H9 (cell line): ENCODE results near the gene STK32C. TPM values are rescaled to one million over a fixed set of nuclear protein-coding genes. Genes with fewer than 3 reads are reported as not detected.

ENCODE experiments used
- DNase-seq: peaks from one replicate; pipeline ENCODE4 v3.0.0-alpha.2; 2017
- H2AFZ ChIP-seq: one replicate; pipeline ENCODE4 v1.6.1; 2013; ENCODE audit warnings: mild to moderate bottlenecking, low read length, control low read depth, moderate library complexity
- H2AK5ac ChIP-seq: 2 replicates; pipeline ENCODE4 v1.6.1; 2013; ENCODE audit warnings: low read length, control low read depth, mixed read lengths; ENCODE audit not compliant: insufficient read length
- H2BK120ac ChIP-seq: one replicate; pipeline ENCODE4 v1.6.1; 2013; ENCODE audit warnings: low read depth, mild to moderate bottlenecking, low read length, control low read depth, inconsistent platforms; ENCODE audit not compliant: poor library complexity, severe bottlenecking
- H2BK12ac ChIP-seq: 2 replicates; pipeline ENCODE4 v1.6.1; 2013; ENCODE audit warnings: low read length, control low read depth, mixed read lengths, low read depth; ENCODE audit not compliant: insufficient read length
- H2BK15ac ChIP-seq: 2 replicates; pipeline ENCODE4 v1.6.1; 2013; ENCODE audit warnings: low read depth, low read length, control low read depth
- H2BK20ac ChIP-seq: one replicate; pipeline ENCODE4 v1.6.1; 2013; ENCODE audit warnings: low read depth, mild to moderate bottlenecking, low read length, control low read depth, inconsistent platforms; ENCODE audit not compliant: poor library complexity, severe bottlenecking
- H2BK5ac ChIP-seq: 2 replicates; pipeline ENCODE4 v1.6.1; 2013; ENCODE audit warnings: low read length, control low read depth, mixed read lengths; ENCODE audit not compliant: insufficient read length
- H3K14ac ChIP-seq: 2 replicates; pipeline ENCODE4 v1.6.1; 2013; ENCODE audit warnings: low read length, control low read depth; ENCODE audit not compliant: insufficient read depth
- H3K18ac ChIP-seq: 2 replicates; pipeline ENCODE4 v1.6.1; 2013; ENCODE audit warnings: low read depth, mild to moderate bottlenecking, mixed read lengths, low read length, control low read depth; ENCODE audit not compliant: insufficient read length
- H3K23ac ChIP-seq: 2 replicates; pipeline ENCODE4 v1.6.1; 2013; ENCODE audit warnings: low read length, control low read depth, mixed read lengths, low read depth; ENCODE audit not compliant: insufficient read length
- H3K23me2 ChIP-seq: 2 replicates; pipeline ENCODE4 v1.6.1; 2013; ENCODE audit warnings: low read depth, mild to moderate bottlenecking, mixed read lengths, low read length, control low read depth; ENCODE audit not compliant: insufficient read length, poor library complexity, severe bottlenecking
- H3K27ac ChIP-seq: 2 replicates; pipeline ENCODE4 v1.5.1; 2013; ENCODE audit warnings: low read length, control low read depth, mixed read lengths, low read depth; ENCODE audit not compliant: insufficient read length
- H3K27me3 ChIP-seq: 2 replicates; pipeline ENCODE4 v1.6.1; 2013; ENCODE audit warnings: low read length, control low read depth, inconsistent platforms; ENCODE audit not compliant: insufficient read depth
- H3K4ac ChIP-seq: 2 replicates; pipeline ENCODE4 v1.6.1; 2013; ENCODE audit warnings: low read depth, mild to moderate bottlenecking, control low read depth, inconsistent platforms, low read length, moderate library complexity
- H3K4me1 ChIP-seq: 2 replicates; pipeline ENCODE4 v1.6.1; 2013; ENCODE audit warnings: low read length, control low read depth, inconsistent platforms; ENCODE audit not compliant: insufficient read depth
- H3K4me2 ChIP-seq: 2 replicates; pipeline ENCODE4 v1.6.1; 2013; ENCODE audit warnings: low read length, control low read depth, mixed read lengths; ENCODE audit not compliant: insufficient read length, insufficient read depth
- H3K56ac ChIP-seq: 2 replicates; pipeline ENCODE4 v1.6.1; 2013; ENCODE audit warnings: low read depth, mild to moderate bottlenecking, mixed read lengths, low read length, control low read depth; ENCODE audit not compliant: insufficient read length
- H3K79me1 ChIP-seq: 2 replicates; pipeline ENCODE4 v1.6.1; 2013; ENCODE audit warnings: low read depth, mild to moderate bottlenecking, moderate library complexity, low read length, control low read depth, inconsistent platforms; ENCODE audit not compliant: insufficient read depth, poor library complexity, severe bottlenecking
- H3K79me2 ChIP-seq: 2 replicates; pipeline ENCODE4 v1.6.1; 2013; ENCODE audit warnings: low read length, control low read depth, inconsistent platforms; ENCODE audit not compliant: insufficient read depth
- H3K9ac ChIP-seq: 2 replicates; pipeline ENCODE4 v1.6.1; 2013; ENCODE audit warnings: low read length, control low read depth, mixed read lengths; ENCODE audit not compliant: insufficient read length; ENCODE audit errors: extremely low read depth
- H3K9me3 ChIP-seq: one replicate; pipeline ENCODE4 v1.6.1; 2013; ENCODE audit warnings: low read depth, low read length, inconsistent platforms; ENCODE audit not compliant: control insufficient read depth
- H3T11ph ChIP-seq: one replicate; pipeline ENCODE4 v1.6.1; 2013; ENCODE audit warnings: mild to moderate bottlenecking, low read length, control low read depth, inconsistent platforms
- H4K20me1 ChIP-seq: one replicate; pipeline ENCODE4 v1.6.1; 2013; ENCODE audit not compliant: control insufficient read depth, insufficient read length, insufficient read depth
- H4K5ac ChIP-seq: 2 replicates; pipeline ENCODE4 v1.6.1; 2013; ENCODE audit warnings: low read depth, mild to moderate bottlenecking, mixed read lengths, low read length, control low read depth; ENCODE audit not compliant: insufficient read length
- H4K8ac ChIP-seq: replicated peaks from 2 replicates; pipeline ENCODE4 v1.6.1; 2013; ENCODE audit warnings: low read length, control low read depth, mixed read lengths, low read depth; ENCODE audit not compliant: insufficient read length
- H4K91ac ChIP-seq: 2 replicates; pipeline ENCODE4 v1.6.1; 2013; ENCODE audit warnings: low read depth, mild to moderate bottlenecking, moderate library complexity, mixed read lengths, low read length, control low read depth; ENCODE audit not compliant: insufficient read length
- H3K27ac Mint-ChIP-seq, 3 experiments: 2 replicates in 2 of 3; 3 replicates in 1 of 3; pipeline ENCODE4 v1.8.0; 2020 to 2021; ENCODE audit warnings: mixed read lengths in 3 of 3, mild to moderate bottlenecking in 1 of 3, moderate library complexity in 1 of 3
- H3K27me3 Mint-ChIP-seq: 2 replicates; pipeline ENCODE4 v1.8.0; 2021; ENCODE audit warnings: low read depth, mild to moderate bottlenecking, moderate library complexity, mixed read lengths
- H3K36me3 Mint-ChIP-seq, 3 experiments: 2 replicates in 2 of 3; 3 replicates in 1 of 3; pipeline ENCODE4 v1.8.0; 2020 to 2021; ENCODE audit warnings: low read depth in 3 of 3, mixed read lengths in 3 of 3; ENCODE audit not compliant: insufficient read depth in 1 of 3
- H3K4me1 Mint-ChIP-seq, 2 experiments: 2 replicates each; pipeline ENCODE4 v1.8.0; 2020; ENCODE audit warnings: mixed read lengths in 2 of 2
- H3K4me3 Mint-ChIP-seq, 2 experiments: 2 replicates in 1 of 2; 3 replicates in 1 of 2; pipeline ENCODE4 v1.8.0; 2020 to 2021; ENCODE audit warnings: mild to moderate bottlenecking in 2 of 2, mixed read lengths in 2 of 2, moderate library complexity in 1 of 2
- H3K9me3 Mint-ChIP-seq, 2 experiments: 2 replicates in 1 of 2; 3 replicates in 1 of 2; pipeline ENCODE4 v1.8.0; 2020; ENCODE audit warnings: mild to moderate bottlenecking in 2 of 2, mixed read lengths in 2 of 2, moderate library complexity in 1 of 2
- CTCF ChIP-seq: fragments of 200-600 bp; sonication (generic); conservative IDR thresholded peaks from 3 replicates; pipeline ENCODE4 v1.8.0; 2021; ENCODE audit warnings: antibody characterized with exemption, mild to moderate bottlenecking
- WGBS: extraction: QIAGEN DNeasy Blood & Tissue Kit; methylation state at CpG from one replicate; pipeline ENCODE4 v1.1.7; 2013; ENCODE audit warnings: missing lambda C conversion rate, low lambda C conversion rate, mixed read lengths; ENCODE audit not compliant: insufficient read length; ENCODE audit errors: extremely low coverage; 5-methylcytosine and 5-hydroxymethylcytosine counted together
- total RNA-seq: library from RNA; stranded (reverse); gene quantifications from 2 replicates; pipeline ENCODE4 v1.2.1, GENCODE V29; 2021

The STK32C gene
- total RNA-seq, 1 experiment from 2014 or later, result 11.3 TPM

- Histone ChIP-seq H3K56ac (no peak overlapping the region), H4K8ac (no peak overlapping the region), H2BK12ac (no peak overlapping the region), H3K9me3 (no peaks in the 10 kb centered on the region), H2AK5ac (no peak overlapping the region), H3K4me1 (peaks cover 7% of the 10 kb centered on the region; the same call in 1 of the 2 replicates), H2BK5ac (no peak overlapping the region), H2AFZ (no peak overlapping the region), H3K4ac (no peak overlapping the region), H3K23ac (no peak overlapping the region), H2BK120ac (no peak overlapping the region), H3K23me2 (peaks cover 11% of the 10 kb centered on the region), H3K4me2 (peak overlapping the region; percentile 98), H3K14ac (no peak overlapping the region), H3K9ac (no peak overlapping the region), H2BK20ac (no peak overlapping the region), H4K5ac (no peak overlapping the region), H3T11ph (no peak overlapping the region), H4K91ac (no peak overlapping the region), H3K79me1 (peaks cover 3% of the 10 kb centered on the region), H2BK15ac (no peak overlapping the region), H3K27me3 (no peaks in the 10 kb centered on the region), H3K79me2 (peaks cover 11% of the 10 kb centered on the region), H3K18ac (no peak overlapping the region), H4K20me1 (peaks cover 4% of the 10 kb centered on the region), H3K27ac (no peak overlapping the region)
- Mint-ChIP-seq H3K36me3 (peaks cover 23 to 43% (median 31%) of the 10 kb centered on the region in 3 experiments), H3K9me3 (no peaks in the 10 kb centered on the region; a peak in 1 of 5 replicates), H3K27me3 (peaks cover 14% of the 10 kb centered on the region), H3K4me1 (peaks cover 33 to 40% of the 10 kb centered on the region in 2 experiments), H3K4me3 (peak overlapping the region; percentile 95), H3K27ac (peak overlapping the region in 1 of 3 experiments; percentile 56; a peak in 1 of 7 replicates)
- WGBS, result no CpG with 5 or more reads among the region's 8 CpGs
- TF ChIP-seq CTCF, result no peak
- DNase-seq, result no peak
Measured at GRCh38 chr10:132330486-132330833, 22.7 kb upstream of the STK32C start.
